KMS-11 (cell line): ENCODE results near the gene ATL2.

Experiments used
- H2AFZ ChIP-seq: fragments of 200-600 bp; sonication (generic); 2 replicates; pipeline ENCODE4 v1.6.1; 2016; ENCODE audit warnings: antibody characterized with exemption, mixed run types, low read depth
- H3K27ac ChIP-seq: fragments of 200-600 bp; sonication (generic); 2 replicates; pipeline ENCODE4 v1.6.1; 2016; ENCODE audit warnings: mild to moderate bottlenecking, mixed run types
- H3K27me3 ChIP-seq: fragments of 200-600 bp; sonication (generic); 2 replicates; pipeline ENCODE4 v1.6.1; 2017; ENCODE audit warnings: mild to moderate bottlenecking, low read depth, mixed run types, moderate library complexity; ENCODE audit not compliant: insufficient read depth
- H3K36me3 ChIP-seq: fragments of 200-600 bp; sonication (generic); 2 replicates; pipeline ENCODE4 v1.6.1; 2017; ENCODE audit warnings: mild to moderate bottlenecking, mixed run types; ENCODE audit not compliant: insufficient read depth
- H3K4me1 ChIP-seq: fragments of 200-600 bp; sonication (generic); 2 replicates; pipeline ENCODE4 v1.6.1; 2016; ENCODE audit warnings: mild to moderate bottlenecking, low read depth, mixed run types; ENCODE audit not compliant: poor library complexity, severe bottlenecking
- H3K4me2 ChIP-seq: fragments of 200-600 bp; sonication (generic); 2 replicates; pipeline ENCODE4 v1.7.0; 2016; ENCODE audit warnings: mild to moderate bottlenecking, mixed run types
- H3K4me3 ChIP-seq: fragments of 200-600 bp; sonication (generic); IDR thresholded peaks from 2 replicates; pipeline ENCODE4 v1.6.1; 2017; ENCODE audit warnings: low read depth, low read length, mixed read lengths; ENCODE audit not compliant: insufficient read depth
- H3K79me2 ChIP-seq: fragments of 200-600 bp; sonication (generic); 2 replicates; pipeline ENCODE4 v1.6.1; 2016; ENCODE audit warnings: low read depth, mixed run types; ENCODE audit not compliant: insufficient read depth
- H3K9ac ChIP-seq: fragments of 200-600 bp; sonication (generic); 2 replicates; pipeline ENCODE4 v1.6.1; 2016; ENCODE audit warnings: mild to moderate bottlenecking, mixed run types
- H4K20me1 ChIP-seq: fragments of 200-600 bp; sonication (generic); 2 replicates; pipeline ENCODE4 v1.6.1; 2016; ENCODE audit warnings: mild to moderate bottlenecking, mixed run types; ENCODE audit not compliant: insufficient read depth
- CTCF ChIP-seq: fragments of 200-600 bp; sonication (generic); conservative IDR thresholded peaks from 2 replicates; pipeline ENCODE4 v1.6.1; 2017; ENCODE audit warnings: low read depth, mild to moderate bottlenecking, antibody characterized with exemption, low read length, moderate library complexity, mixed read lengths

The ATL2 gene

DNA sequence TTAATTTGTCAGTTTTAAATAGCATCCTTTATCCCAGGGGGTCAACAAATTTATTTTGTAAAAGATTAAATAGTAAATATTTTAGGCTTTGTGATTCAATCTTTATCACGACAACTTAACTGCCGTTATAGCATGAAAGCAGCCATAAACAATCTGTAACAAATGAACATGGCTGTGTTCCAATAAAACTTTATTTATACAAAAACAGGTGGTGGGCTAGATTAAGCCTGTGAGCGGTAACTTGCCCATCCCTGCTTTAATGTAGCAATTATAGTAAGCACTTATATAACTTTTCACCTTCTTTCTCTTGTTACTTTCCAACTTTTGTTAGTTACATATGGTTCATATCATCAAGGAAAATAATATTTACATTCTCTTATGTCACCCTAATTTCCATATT, 121.9 kb downstream of the ATL2 start:
- Histone ChIP-seq H3K27ac (no peak overlapping the region), H4K20me1 (no peaks in the 10 kb centered on the region), H3K4me3 (no peak overlapping the region), H2AFZ (no peak overlapping the region), H3K79me2 (no peaks in the 10 kb centered on the region), H3K4me1 (no peaks in the 10 kb centered on the region), H3K9ac (no peak overlapping the region), H3K4me2 (no peak overlapping the region), H3K36me3 (no peaks in the 10 kb centered on the region), H3K27me3 (no peaks in the 10 kb centered on the region)
- TF ChIP-seq CTCF, result no peak

- no peak overlapping the region for H3K4me2 ChIP-seq
- TF ChIP-seq CTCF, result no peak
- no peak overlapping the region for H3K9ac ChIP-seq
- H4K20me1 ChIP-seq, result no peaks in the 10 kb centered on the region
- no peaks in the 10 kb centered on the region for H3K4me1 ChIP-seq
- H3K36me3 ChIP-seq, result no peaks in the 10 kb centered on the region
- no peak overlapping the region for H3K4me3 ChIP-seq
- no peak overlapping the region for H2AFZ ChIP-seq
- no peak overlapping the region for H3K27ac ChIP-seq
- H3K79me2 ChIP-seq, result no peaks in the 10 kb centered on the region
- H3K27me3 ChIP-seq, result no peaks in the 10 kb centered on the region
Observed at GRCh38 chr2:38254796-38255195, 122.3 kb downstream of the ATL2 start.

DNA sequence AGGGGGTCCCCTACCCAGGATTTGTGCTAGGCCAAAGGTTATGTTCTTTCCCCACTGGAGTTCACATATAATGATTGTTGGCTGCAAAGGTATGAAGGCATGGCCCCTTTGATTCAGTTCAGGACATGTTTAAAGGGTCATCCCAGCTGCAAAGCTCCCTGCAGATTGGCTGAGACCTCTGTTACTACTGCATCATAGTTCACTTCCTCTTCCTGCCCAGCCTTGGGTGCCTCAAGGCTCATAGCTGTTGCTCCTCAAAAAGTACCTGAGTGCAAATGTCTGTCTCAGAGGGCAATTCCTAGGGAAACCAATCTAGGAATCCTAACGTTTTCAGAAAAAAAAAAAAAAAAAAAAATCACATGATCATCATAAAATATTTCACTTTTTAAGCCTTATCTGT, 125.1 kb downstream of the ATL2 start:
- Histone ChIP-seq H3K27me3 (no peaks in the 10 kb centered on the region), H3K79me2 (no peaks in the 10 kb centered on the region), H3K9ac (no peak overlapping the region), H3K4me3 (no peak overlapping the region), H2AFZ (no peak overlapping the region), H3K4me2 (no peak overlapping the region), H3K4me1 (no peaks in the 10 kb centered on the region), H3K36me3 (no peaks in the 10 kb centered on the region), H4K20me1 (no peaks in the 10 kb centered on the region), H3K27ac (no peak overlapping the region)
- TF ChIP-seq CTCF, result no peak

- H3K36me3 ChIP-seq, result no peaks in the 10 kb centered on the region
- H3K4me3 ChIP-seq, result no peak overlapping the region
- no peaks in the 10 kb centered on the region for H4K20me1 ChIP-seq
- no peak for TF ChIP-seq CTCF
- H3K27me3 ChIP-seq, result no peaks in the 10 kb centered on the region
- H3K27ac ChIP-seq, result no peak overlapping the region
- H3K4me2 ChIP-seq, result no peak overlapping the region
- no peak overlapping the region for H2AFZ ChIP-seq
- H3K9ac ChIP-seq, result no peak overlapping the region
- no peaks in the 10 kb centered on the region for H3K79me2 ChIP-seq
- H3K4me1 ChIP-seq, result no peaks in the 10 kb centered on the region
Observed at GRCh38 chr2:38248707-38249106, 128.4 kb downstream of the ATL2 start.

DNA sequence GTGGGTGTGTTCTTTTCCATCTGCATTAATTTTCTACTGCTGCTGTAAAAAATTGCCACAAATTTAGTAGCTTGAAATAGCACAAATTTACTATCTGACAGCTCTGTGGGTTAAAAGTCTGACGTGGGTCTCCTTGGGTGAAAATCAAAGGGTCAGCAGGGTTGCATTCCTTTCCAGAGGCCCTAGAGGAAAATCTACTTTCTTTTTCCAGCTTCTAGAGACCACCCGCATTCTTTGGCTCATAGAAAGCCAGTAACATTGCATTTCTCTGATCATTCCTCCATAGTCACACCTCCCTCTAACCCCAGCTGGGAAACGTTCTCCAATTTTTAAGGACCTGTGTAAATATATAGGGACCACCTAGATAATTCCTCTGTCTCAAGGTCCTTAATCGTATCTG, 128.8 kb downstream of the ATL2 start:
- H3K79me2 ChIP-seq, result no peaks in the 10 kb centered on the region
- H4K20me1 ChIP-seq, result no peaks in the 10 kb centered on the region
- H3K4me1 ChIP-seq, result no peaks in the 10 kb centered on the region
- no peak overlapping the region for H3K4me2 ChIP-seq
- no peak overlapping the region for H3K4me3 ChIP-seq
- no peak overlapping the region for H3K9ac ChIP-seq
- H2AFZ ChIP-seq, result no peak overlapping the region
- TF ChIP-seq CTCF, result no peak
- H3K36me3 ChIP-seq, result no peaks in the 10 kb centered on the region
- no peaks in the 10 kb centered on the region for H3K27me3 ChIP-seq
- H3K27ac ChIP-seq, result no peak overlapping the region
